Fibroblast of gingiva (primary cell): ENCODE measurements around the gene SLC26A5.
"Not testable (repeated sequence)": the region's sequence is repeated elsewhere in the genome, so short reads cannot be mapped to it uniquely, and the experiment has no call there.

Experiments
- DNase-seq: peaks from one replicate; pipeline ENCODE4 v3.0.0-alpha.2; 2011; ENCODE audit warnings: low read depth

The SLC26A5 gene

GRCh38 chr7:103446049-103446520, at the start of gene SLC26A5:
Gene SLC26A5 (minus strand): TSS chr7:103446207. CDS start chr7:103421514, 24,693 bp downstream.
- DNase-seq: no peak

GRCh38 chr7:103487419-103487818, 41.4 kb upstream of the SLC26A5 start:
- DNase-seq: no peak

- DNase-seq: not testable (repeated sequence)
Measured at GRCh38 chr7:103486873-103487272, 40.9 kb upstream of the SLC26A5 start.

- no peak for DNase-seq
Measured at GRCh38 chr7:103480771-103481170, 34.8 kb upstream of the SLC26A5 start.

- DNase-seq: no peak
Measured at GRCh38 chr7:103474956-103475355, 28.9 kb upstream of the SLC26A5 start.

- no peak for DNase-seq
Measured at GRCh38 chr7:103469095-103469948, 23.3 kb upstream of the SLC26A5 start.

- DNase-seq: no peak
Measured at GRCh38 chr7:103466814-103467213, 20.8 kb upstream of the SLC26A5 start.

- no peak for DNase-seq
Measured at GRCh38 chr7:103462358-103462757, 16.4 kb upstream of the SLC26A5 start.

- DNase-seq: peak; percentile 47
Measured at GRCh38 chr7:103447073-103447960, 1.3 kb upstream of the SLC26A5 start.

GRCh38 chr7:103445228-103446048, 569 bp downstream of the SLC26A5 start:
- DNase-seq: no peak

- no peak for DNase-seq
Measured at GRCh38 chr7:103439661-103440060, 6.3 kb downstream of the SLC26A5 start.

GRCh38 chr7:103437623-103438022, 8.4 kb downstream of the SLC26A5 start:
- DNase-seq: no peak

GRCh38 chr7:103432712-103433111, 13.3 kb downstream of the SLC26A5 start:
- no peak for DNase-seq

- no peak for DNase-seq
Measured at GRCh38 chr7:103425177-103425576, 20.8 kb downstream of the SLC26A5 start.

- DNase-seq: no peak
Measured at GRCh38 chr7:103423467-103424179, 22.4 kb downstream of the SLC26A5 start.

GRCh38 chr7:103420857-103421384, 25.1 kb downstream of the SLC26A5 start:
- no peak for DNase-seq

GRCh38 chr7:103418241-103418640, 27.8 kb downstream of the SLC26A5 start:
- no peak for DNase-seq

GRCh38 chr7:103413407-103413806, 32.6 kb downstream of the SLC26A5 start:
- no peak for DNase-seq

- DNase-seq: no peak
Measured at GRCh38 chr7:103412151-103412550, 33.9 kb downstream of the SLC26A5 start.

- not testable (repeated sequence) for DNase-seq
Measured at GRCh38 chr7:103405789-103406613, 40.0 kb downstream of the SLC26A5 start.
